Dendritic cell treated with granulocyte-macrophage colony-stimulating factor and Interleukin-4, amounts not matched to agents 40 ng/mL and 50 ng/mL, for 4 days (primary cell): ENCODE data around the gene ART1.
"Not testable (repeated sequence)": the region's sequence is repeated elsewhere in the genome, so short reads cannot be mapped to it uniquely, and the experiment has no call there.

Experiments
- H3K27ac Mint-ChIP-seq: one replicate; pipeline ENCODE4 v1.8.0; 2022; ENCODE audit warnings: mild to moderate bottlenecking, mixed read lengths
- H3K27me3 Mint-ChIP-seq: one replicate; pipeline ENCODE4 v1.8.0; 2022; ENCODE audit warnings: mild to moderate bottlenecking, mixed read lengths
- H3K36me3 Mint-ChIP-seq: one replicate; pipeline ENCODE4 v1.8.0; 2022; ENCODE audit warnings: low read depth, mixed read lengths
- H3K4me1 Mint-ChIP-seq: one replicate; pipeline ENCODE4 v1.8.0; 2022; ENCODE audit warnings: low read depth, mixed read lengths
- H3K4me3 Mint-ChIP-seq: one replicate; pipeline ENCODE4 v1.8.0; 2022; ENCODE audit warnings: mild to moderate bottlenecking, moderate library complexity, mixed read lengths
- H3K9me3 Mint-ChIP-seq: one replicate; pipeline ENCODE4 v1.8.0; 2022; ENCODE audit warnings: mixed read lengths
- intact Hi-C: fragments of 100-400 bp; cut with micrococcal nuclease; formaldehyde crosslinking; loops from one replicate; pipeline ENCODE4 v1.15.0; 2022

The ART1 gene

DNA sequence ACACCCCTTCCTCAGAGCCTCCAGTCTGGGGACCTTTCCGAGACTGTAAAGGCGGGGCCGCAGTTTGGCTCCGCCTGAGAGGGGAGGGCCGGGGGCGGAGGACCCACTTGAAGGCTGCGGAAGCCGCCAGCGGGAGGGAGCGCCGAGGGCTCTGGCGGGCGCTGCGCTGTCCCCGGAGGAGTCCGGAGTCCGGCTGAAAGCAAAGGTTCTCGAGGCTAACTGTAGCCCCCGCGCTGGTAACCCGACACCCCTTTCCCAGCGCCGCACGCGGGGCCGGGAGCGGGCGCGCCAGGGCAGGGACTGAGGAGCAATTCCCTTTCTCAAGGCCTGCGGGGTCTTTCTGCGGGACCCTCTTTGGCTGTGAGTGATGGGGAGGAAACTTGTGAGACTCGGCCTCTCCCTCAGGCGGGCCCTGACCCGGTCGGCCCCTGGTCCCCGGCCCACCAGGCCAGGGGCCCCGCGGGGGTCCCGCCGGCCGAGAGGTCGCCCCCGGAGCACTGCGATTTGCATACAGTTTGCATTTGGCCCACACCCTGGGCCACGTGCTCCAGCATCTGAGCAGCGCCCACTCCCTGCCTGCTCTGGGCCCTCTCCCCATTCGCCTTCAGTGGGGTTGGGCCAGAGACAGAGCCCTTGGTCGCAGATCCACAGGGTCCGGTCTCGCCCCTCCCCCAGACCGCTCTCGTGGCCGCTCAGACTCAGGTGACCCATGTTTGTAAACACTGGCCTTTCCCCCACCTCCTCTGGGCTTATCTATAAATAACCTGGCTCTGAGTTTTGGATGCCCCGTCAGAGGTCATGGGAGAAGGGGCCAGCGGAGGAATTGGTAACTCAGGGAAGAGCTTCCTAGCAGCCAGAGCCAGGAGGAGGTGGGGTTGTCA lies 2.6 kb upstream of the ART1 start:
- Mint-ChIP-seq H3K4me3 (peak overlapping the region; percentile 61), H3K9me3 (peaks cover 8% of the 10 kb centered on the region), H3K27me3 (peaks cover 44% of the 10 kb centered on the region), H3K4me1 (peaks cover 19% of the 10 kb centered on the region), H3K36me3 (no peaks in the 10 kb centered on the region), H3K27ac (no peak overlapping the region)
- intact Hi-C loops: no loop called here

DNA sequence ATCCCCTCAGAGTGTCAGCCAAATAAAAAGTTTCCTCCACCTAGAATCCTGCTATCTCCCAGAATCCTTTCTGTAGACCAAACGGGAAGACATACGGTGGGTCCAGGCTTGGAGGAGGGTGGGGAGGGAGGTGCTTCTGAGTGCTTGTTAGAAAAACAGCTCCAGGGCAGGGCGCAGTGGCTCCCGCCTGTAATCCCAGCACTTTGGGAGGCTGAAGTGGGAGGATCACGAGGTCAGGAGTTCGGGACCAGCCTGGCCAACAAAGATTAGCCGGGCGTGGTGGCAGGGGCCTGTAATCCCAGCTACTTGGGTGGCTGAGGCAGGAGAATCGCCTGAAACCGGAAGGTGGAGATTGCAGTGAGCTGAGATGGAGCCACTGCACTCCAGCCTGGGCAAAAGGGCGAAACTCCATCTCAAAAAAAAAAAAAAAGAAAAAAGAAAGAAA lies 1.8 kb upstream of the ART1 start:
- intact Hi-C loops, H3K4me3 Mint-ChIP-seq, H3K36me3 Mint-ChIP-seq, H3K9me3 Mint-ChIP-seq, H3K27ac Mint-ChIP-seq: not testable (repeated sequence)
- Mint-ChIP-seq H3K4me1 (peaks cover 19% of the 10 kb centered on the region), H3K27me3 (peaks cover 47% of the 10 kb centered on the region)

DNA sequence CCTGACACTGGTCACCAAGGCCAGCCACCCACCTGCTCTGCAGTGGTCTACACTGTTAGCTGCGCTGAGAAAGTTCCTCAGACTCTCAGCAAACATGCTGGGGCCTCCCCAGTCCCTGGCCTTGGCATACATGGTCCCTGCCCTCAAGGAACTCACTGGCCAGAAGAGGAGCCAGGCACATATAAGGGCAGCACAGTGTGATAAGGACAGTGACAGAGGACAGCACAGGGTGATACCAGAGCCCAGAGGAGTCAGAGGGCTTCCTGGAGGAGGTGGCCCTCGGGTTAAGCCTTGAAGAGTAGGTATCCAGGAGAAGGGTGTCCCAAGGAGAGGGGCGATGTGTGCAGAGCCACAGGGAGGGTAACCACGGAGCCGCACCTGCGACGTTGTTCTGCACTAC lies 624 bp downstream of the ART1 start:
- Mint-ChIP-seq H3K4me1 (peaks cover 11% of the 10 kb centered on the region), H3K27me3 (peaks cover 67% of the 10 kb centered on the region), H3K36me3 (no peaks in the 10 kb centered on the region), H3K4me3 (no peak overlapping the region), H3K27ac (no peak overlapping the region), H3K9me3 (peaks cover 8% of the 10 kb centered on the region)
- intact Hi-C loops: no loop called here

DNA sequence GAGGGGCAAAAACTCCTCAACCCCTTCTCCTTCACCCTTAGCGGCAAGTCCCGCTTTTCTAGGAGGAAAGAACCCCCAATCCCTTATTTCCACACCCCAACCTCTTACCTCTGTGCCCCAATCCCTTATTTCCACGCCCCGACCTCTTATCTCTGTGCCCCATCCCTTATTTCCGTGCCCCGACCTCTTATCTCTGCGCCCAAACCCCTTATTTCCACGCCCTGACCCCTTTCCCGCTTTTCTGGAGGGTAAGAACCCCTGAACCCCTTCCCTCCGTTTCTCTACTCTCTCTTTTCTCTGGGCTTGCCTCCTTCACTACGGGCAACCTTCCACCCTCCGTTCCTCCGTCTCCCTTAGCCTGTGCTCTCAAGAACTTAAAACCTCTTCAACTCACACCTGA lies 3.9 kb downstream of the ART1 start:
- H3K4me1 Mint-ChIP-seq, H3K36me3 Mint-ChIP-seq, H3K4me3 Mint-ChIP-seq, intact Hi-C loops, H3K9me3 Mint-ChIP-seq, H3K27ac Mint-ChIP-seq: not testable (repeated sequence)
- peaks cover 51% of the 10 kb centered on the region for H3K27me3 Mint-ChIP-seq

DNA sequence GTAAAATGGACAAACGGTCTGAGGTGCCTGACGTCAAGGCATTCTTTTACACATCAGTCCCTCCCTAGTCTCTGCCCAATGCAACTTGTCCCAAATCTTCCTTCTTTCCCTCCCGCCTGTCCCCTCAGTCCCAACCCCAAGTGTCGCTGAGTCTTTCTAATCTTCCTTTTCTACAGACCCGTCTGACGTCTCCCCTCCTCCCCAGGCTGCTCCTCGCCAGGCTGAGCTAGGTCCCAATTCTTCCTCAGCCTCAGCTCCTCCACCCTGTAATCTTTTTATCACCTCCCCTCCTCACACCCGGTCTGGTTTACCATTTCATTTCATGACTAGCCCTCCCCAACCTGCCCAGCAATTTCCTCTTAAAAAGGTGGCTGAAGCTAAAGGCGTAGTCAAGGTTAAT lies 4.4 kb downstream of the ART1 start:
- H3K27me3 Mint-ChIP-seq: peaks cover 46% of the 10 kb centered on the region
- H3K9me3 Mint-ChIP-seq, H3K4me3 Mint-ChIP-seq, H3K27ac Mint-ChIP-seq, intact Hi-C loops, H3K4me1 Mint-ChIP-seq, H3K36me3 Mint-ChIP-seq: not testable (repeated sequence)

DNA sequence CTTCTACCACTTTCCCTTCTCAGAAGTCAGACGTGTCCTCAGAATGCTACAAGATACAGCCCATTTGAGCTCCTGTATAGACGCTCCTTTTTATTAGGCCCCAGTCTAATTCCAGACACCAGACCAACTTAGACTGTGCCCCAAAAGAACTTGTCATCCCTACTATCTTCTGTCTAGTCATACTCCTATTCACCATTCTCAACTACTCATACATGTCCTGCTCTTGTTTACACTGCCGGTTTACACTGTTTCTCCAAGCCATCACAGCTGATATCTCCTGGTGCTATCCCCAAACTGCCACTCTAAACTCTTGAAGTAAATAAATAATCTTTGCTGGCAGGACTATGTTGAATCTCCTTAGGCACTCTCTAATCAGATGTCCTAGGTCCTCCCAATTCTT lies 7.6 kb downstream of the ART1 start:
- H3K27ac Mint-ChIP-seq, intact Hi-C loops, H3K4me3 Mint-ChIP-seq, H3K4me1 Mint-ChIP-seq, H3K9me3 Mint-ChIP-seq, H3K36me3 Mint-ChIP-seq: not testable (repeated sequence)
- H3K27me3 Mint-ChIP-seq: peaks cover 34% of the 10 kb centered on the region

DNA sequence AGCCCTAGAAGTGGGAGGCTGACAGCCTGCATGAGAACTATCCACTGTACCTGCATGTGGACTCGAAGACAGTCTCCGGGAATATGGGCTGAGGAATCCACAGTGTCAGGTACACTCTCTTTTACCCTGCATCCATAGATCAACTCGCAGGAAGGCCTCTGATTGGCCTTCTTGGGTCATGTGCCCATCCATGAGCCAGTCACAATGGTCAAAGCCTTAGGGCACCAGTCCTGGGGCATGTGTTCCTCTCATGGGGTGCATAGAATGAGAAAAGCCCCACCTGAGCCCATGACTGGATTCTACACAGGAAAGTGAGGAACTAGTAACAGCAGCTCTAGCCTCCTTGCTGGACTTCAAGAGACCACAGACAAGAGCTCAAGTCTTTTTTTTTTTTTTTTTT lies 10.6 kb downstream of the ART1 start:
- intact Hi-C loops: no loop called here
- H3K4me3 Mint-ChIP-seq: no peak overlapping the region
- H3K27me3 Mint-ChIP-seq: peaks cover 14% of the 10 kb centered on the region
- no peaks in the 10 kb centered on the region for H3K4me1 Mint-ChIP-seq
- no peaks in the 10 kb centered on the region for H3K36me3 Mint-ChIP-seq
- H3K27ac Mint-ChIP-seq: no peak overlapping the region
- H3K9me3 Mint-ChIP-seq: no peaks in the 10 kb centered on the region

DNA sequence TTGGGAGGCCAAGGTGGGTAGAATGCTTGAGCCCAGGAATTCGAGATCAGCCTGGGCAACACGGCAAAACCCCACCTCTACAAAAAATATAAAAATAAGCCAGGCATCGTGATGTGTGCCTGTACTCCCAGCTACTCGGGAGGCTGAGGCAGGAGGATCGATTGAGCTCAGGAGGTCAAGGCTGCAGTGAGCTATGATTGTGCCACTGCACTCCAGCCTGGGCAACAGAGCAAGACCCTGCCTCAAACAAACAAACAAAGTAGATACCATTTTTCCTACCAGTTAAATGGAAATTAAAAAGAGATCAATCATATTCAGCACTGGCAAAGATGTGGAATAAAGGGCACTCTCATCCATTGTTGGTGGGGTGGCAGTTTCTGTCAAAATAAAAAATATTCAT lies 12.4 kb downstream of the ART1 start:
- H3K27ac Mint-ChIP-seq, H3K27me3 Mint-ChIP-seq, intact Hi-C loops, H3K4me3 Mint-ChIP-seq, H3K4me1 Mint-ChIP-seq, H3K9me3 Mint-ChIP-seq, H3K36me3 Mint-ChIP-seq: not testable (repeated sequence)

DNA sequence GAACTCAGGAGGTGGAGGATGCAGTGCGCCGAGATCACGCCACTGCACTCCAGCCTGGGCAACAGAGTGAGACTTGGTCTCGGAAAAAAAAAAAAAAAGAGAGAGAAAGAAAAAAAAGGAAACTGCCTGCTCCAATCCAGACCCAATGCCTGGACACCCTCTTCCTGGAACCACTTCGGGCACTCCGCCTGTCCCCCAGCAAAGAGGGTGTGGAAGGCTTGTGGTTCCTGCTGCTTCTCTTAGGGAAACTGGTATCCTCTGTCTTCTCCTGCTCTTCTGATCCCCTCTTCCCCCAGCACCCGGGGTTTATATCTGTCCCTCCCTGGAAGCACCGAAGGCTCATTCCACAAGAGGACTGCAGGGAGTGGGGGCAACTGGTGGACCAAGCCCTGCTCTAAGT lies 13.3 kb downstream of the ART1 start:
- Mint-ChIP-seq H3K4me1 (no peaks in the 10 kb centered on the region), H3K27ac (no peak overlapping the region), H3K4me3 (no peak overlapping the region), H3K9me3 (no peaks in the 10 kb centered on the region), H3K36me3 (no peaks in the 10 kb centered on the region), H3K27me3 (peaks cover 8% of the 10 kb centered on the region)
- intact Hi-C loops: no loop called here

DNA sequence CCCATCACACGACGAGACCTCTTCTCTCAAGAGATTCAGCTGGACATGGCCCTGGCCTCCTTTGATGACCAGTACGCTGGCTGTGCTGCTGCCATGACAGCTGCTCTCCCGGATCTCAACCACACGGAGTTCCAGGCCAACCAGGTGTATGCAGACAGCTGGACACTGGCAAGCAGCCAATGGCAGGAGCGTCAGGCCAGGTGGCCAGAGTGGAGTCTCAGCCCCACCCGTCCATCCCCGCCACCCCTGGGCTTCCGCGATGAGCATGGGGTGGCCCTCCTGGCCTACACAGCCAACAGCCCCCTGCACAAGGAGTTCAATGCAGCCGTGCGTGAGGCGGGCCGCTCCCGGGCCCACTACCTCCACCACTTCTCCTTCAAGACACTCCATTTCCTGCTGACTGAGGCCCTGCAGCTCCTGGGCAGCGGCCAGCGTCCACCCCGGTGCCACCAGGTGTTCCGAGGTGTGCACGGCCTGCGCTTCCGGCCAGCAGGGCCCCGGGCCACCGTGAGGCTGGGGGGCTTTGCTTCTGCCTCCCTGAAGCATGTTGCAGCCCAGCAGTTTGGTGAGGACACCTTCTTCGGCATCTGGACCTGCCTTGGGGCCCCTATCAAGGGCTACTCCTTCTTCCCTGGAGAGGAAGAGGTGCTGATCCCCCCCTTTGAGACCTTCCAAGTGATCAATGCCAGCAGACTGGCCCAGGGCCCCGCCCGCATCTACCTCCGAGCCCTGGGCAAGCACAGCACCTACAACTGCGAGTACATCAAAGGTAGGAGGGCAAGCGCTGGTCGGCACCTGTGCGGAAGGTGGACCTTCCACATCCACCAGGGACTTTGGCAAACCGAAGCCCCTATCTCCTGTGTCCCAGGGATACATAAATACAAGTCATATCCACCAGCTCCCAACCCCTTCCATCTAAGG lies 14.9 kb downstream of the ART1 start:
- intact Hi-C loops: no loop called here
- Mint-ChIP-seq H3K27ac (no peak overlapping the region), H3K4me1 (no peaks in the 10 kb centered on the region), H3K27me3 (peaks cover 8% of the 10 kb centered on the region), H3K9me3 (no peaks in the 10 kb centered on the region), H3K4me3 (no peak overlapping the region), H3K36me3 (peaks cover 12% of the 10 kb centered on the region)

DNA sequence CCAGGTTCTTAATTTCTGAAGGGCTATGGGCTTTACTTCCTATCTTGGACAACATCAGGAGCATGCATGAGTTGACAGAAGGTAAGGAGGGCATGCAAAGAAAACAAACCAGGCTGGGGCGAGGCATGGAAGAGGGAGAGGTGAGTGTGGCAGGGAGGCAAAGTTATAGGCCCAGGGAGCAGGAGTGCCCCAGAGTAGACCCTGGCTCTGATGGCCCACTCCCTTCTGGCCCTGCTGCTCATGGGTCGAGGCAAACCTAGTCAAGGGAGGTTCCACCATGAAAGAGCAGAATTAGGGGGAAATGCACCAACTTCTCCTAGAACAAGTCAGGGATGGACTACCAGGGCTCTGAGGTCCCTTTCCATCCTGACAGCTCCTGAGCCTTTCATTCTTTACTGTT lies 16.0 kb downstream of the ART1 start:
- Mint-ChIP-seq H3K36me3 (peaks cover 23% of the 10 kb centered on the region), H3K9me3 (no peaks in the 10 kb centered on the region), H3K27ac (no peak overlapping the region), H3K4me1 (peaks cover 7% of the 10 kb centered on the region), H3K27me3 (peaks cover 8% of the 10 kb centered on the region), H3K4me3 (no peak overlapping the region)
- intact Hi-C loops: no loop called here

DNA sequence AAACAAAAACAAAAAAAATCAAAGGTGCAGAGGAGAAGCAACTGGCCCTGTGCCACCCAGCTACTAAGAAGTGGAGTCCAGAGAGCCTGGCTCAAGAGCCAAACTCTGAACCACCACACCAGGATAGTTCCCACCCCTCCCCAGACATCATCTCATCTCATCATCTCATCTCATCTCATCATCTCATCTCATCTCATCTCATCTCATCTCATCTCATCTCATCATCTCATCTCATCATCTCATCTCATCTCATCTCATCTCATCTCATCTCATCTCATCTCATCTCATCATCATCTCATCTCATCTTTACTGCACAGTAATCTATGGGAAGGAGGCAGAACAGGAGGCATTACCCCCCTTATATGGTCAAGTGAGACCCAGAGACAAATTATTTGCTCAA lies 17.9 kb downstream of the ART1 start:
- Mint-ChIP-seq H3K4me1 (peaks cover 10% of the 10 kb centered on the region), H3K27me3 (peaks cover 5% of the 10 kb centered on the region), H3K9me3 (no peaks in the 10 kb centered on the region), H3K36me3 (peaks cover 39% of the 10 kb centered on the region), H3K4me3 (no peak overlapping the region), H3K27ac (no peak overlapping the region)
- intact Hi-C loops: no loop called here

DNA sequence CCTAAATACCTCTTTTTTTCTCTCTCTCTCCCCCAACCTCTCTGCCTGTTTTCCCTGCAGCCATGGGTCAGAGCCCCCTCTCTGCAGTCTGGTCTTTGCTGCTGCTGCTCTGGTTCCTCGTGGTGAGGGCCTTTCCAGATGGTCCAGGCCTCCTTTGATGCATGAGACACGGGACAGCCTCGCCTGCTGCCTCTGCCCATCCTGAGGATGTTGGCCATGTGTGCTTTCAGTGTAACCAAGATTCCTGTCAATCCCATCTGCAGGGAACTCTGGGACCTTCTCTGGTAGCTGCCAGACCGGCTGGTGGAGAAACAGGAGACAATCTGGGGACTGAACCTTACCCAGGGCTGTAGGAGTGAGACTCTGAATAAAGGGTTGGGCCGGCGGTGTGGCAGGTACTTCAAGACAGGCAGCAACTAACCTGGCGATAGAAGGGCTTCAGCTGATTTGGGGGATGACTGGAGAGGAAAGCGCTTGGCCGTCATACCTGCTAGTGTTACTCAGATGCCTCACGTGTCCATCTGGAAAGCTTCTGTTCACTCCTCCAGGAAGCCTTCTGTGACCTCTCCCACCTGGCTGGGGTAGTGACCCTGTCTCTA lies 19.2 kb downstream of the ART1 start:
- Mint-ChIP-seq H3K9me3 (no peaks in the 10 kb centered on the region), H3K4me1 (peaks cover 10% of the 10 kb centered on the region), H3K36me3 (peaks cover 49% of the 10 kb centered on the region), H3K4me3 (no peak overlapping the region), H3K27ac (no peak overlapping the region), H3K27me3 (no peaks in the 10 kb centered on the region)
- intact Hi-C loops: no loop called here
